Stimulated activated CD4-positive, alpha-beta T cell treated with anti-CD3 and anti-CD28 coated beads, Interleukin-1b, Interleukin-23, amount 100 ng/mL, for 24 hours (primary cell): ENCODE data around the gene RPS6KA4.

Experiments used
- DNase-seq, 4 experiments: peaks; one replicate each; pipeline ENCODE4 v3.0.0-alpha.2; 2020; ENCODE audit warnings: low read depth in 4 of 4, low spot score in 1 of 4

Gene RPS6KA4

DNA sequence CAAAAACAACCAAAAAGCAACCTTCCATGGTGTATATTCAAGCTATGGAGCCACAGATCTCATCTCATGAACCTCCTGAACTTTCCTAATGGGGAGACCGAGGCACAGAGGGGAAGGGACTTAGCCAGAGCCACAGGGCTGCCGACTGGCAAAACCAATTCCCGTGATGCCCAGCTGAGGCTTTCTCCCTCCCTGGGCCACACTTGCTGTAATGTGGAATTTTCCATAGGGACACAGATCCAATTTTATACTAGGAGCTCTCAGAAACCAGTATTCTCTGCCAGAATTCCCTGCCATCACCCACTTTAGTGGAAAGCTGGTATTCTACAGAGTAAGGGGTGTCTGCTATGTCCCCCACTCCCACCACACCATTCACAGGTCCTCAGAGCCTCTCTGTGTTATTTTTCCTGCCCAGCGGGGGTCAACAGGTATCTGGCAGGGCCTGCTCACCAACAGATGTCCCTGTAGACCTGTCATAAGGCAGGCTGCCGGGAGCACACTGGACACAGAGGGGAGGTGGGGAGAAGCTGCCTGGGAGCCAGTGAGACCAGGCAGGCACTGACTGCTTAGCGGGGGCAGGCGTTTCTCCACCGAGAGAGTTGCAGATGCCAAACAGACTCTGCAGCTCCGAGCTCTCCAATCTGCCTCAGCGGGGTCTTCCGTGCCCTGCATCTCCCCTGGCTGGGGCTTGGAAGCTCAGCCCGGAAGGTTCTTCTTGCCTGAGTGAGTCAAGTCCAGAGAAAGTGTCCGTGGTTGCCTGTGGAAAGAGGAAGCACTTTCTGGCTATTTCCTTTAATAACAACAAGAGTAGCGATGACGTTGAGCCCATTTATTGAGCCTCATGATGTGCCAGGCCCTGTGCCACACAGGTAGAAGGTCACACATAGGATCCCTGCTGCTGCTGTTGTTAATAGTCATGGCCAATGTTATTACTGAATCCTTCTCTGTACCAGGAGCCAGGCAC is 26.3 kb downstream of the RPS6KA4 start:
- DNase-seq = no peak

- no peak for DNase-seq
Observed at GRCh38 chr11:64385945-64386704, 27.2 kb downstream of the RPS6KA4 start.

DNA sequence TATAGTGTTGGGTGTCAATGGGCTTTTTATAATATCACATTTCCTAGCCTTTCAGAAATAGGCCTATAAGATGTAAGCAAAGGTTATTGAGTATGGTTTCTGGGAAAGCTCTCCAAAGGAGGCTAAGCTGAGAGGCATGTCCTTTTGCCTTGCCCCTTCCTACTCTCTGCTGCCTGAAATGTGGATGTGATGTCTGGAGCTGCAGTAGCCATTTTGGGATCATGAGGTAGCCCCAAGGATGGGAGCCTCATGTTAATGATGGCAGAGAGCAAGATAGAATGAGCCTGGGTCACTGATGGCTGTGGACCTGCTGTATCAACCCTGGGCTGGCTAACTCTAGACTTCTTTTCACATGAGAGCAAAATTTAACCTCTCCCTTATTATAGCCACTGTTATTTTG is 29.0 kb downstream of the RPS6KA4 start:
- no peak for DNase-seq

DNA sequence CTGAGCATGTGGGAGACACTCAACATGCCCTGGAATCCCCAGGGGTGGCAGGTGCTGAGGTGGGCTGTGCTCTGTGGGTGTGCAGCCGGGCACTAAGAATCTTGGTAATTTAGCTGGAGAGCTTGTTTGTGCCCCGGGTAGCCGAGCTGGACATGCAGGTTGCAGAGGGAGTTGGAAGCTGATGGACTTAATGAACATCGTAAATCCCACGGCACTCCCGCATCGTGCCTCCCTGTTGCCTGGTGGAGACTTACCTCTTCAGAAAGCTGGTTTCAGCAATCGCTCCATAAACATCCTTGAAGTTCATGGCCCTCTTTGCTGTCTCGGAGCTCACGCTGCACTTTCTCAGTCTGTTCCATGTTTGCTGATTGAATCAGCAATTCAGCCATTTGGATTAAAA is 29.9 kb downstream of the RPS6KA4 start:
- DNase-seq = no peak

- no peak for DNase-seq
Observed at GRCh38 chr11:64389851-64390250, 30.9 kb downstream of the RPS6KA4 start.

DNA sequence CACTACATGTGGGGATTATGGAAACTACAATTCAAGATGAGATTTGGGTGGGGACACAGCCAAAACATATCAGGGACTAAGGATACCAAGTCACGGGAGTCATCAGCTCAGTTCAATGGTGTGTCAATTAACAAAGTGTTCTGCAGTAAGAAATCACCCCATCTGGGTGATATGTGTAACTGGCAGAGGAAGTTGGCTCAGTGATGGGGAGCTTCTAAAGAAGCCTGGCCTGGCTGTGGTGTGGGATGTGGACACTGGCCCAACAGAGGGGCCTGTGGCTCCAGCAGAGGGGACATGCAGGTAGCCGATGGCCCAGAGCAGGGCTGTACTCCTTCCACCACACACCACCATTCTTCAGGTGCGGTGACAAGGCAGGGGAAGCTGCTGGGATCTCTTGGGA is 31.6 kb downstream of the RPS6KA4 start:
- DNase-seq = no peak

DNA sequence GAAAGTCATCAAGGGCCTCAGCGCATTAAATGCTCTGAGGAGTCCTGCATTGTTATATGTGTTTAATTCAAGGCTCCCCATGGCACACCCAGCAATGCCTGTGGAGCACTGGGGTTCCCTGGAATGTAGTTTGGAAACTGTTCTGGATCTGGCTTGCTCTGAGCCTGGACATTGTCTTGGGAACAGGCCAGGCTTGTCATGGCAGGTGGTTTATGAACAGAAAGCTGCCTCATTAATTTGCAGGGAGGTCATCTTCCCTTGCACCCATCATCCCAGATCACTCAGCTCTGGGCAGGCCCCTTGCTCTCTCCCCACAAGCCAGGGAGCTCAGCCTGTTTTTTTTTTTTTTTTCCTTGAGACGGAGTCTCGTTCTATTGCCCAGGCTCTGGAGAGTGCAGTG is 32.9 kb downstream of the RPS6KA4 start:
- no peak for DNase-seq

- no peak for DNase-seq
Observed at GRCh38 chr11:64395545-64396078, 36.6 kb downstream of the RPS6KA4 start.

DNA sequence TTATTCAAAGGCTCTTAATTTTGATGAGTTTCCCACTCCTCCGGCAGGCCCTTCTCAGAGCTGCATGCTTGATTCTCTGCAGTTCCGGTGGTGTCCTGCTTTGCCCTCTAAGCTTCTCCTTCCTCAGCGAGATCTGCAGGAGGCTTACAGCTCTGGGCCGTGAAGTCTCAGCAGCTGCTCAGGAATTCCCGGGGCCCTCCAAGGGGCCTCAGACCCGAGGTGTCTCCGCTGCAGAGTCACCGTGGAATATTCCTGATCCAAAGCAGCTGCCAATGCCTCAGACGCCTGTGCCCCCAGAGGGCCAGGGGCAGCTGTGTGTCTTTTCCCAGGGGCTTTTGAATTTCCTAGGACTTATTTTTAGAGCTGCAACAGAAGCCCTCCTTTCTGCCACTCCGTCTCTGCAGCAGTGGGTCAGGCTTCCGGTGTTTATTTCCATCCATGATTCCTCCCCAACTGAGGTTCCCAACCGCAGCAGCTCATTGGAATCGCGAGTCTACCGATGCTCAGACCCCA is 37.2 kb downstream of the RPS6KA4 start:
- no peak for DNase-seq

GRCh38 chr11:64400102-64400501 is 41.1 kb downstream of the RPS6KA4 start:
- DNase-seq = no peak

- no peak for DNase-seq
Observed at GRCh38 chr11:64400667-64401066, 41.7 kb downstream of the RPS6KA4 start.

DNA sequence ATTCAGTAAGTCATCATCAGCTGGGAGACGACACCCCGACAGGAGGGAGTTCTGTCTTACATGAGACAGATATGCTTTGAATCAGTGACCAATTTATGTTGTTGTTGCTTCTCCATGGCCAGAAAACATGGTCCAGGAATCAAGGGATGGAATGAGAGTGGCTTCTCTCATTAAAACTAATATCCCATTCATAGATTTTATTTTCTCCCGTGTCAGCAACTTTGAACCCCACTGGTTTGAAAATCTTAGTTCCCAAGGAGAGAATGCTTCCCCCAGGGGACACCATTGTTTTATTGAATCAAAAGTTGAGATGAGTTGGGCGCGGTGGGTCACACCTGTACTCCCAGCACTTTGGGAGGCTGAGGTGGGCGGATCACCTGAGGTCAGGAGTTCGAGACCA is 42.8 kb downstream of the RPS6KA4 start:
- no peak for DNase-seq

DNA sequence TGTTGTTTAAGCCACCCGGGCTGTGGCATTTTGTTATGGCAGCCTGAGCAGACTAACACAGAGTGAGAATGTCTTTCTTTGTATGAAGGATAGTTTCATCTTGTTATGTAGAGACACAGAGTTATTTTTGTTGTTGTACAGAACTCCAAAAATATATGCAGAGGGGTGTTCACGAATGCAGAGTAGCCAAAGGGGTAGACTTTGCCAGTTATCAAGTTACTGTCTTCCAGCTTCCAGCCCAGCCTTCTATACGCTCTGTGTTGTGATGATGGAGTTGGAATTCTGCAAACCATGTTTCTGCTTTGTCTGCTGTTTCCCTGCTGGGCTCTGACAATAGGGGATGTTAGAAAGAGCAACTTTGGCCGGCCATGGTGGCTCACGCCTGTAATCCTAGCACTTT is 44.1 kb downstream of the RPS6KA4 start:
- no peak for DNase-seq

- DNase-seq = no peak
Observed at GRCh38 chr11:64406221-64406946, 47.4 kb downstream of the RPS6KA4 start.

DNA sequence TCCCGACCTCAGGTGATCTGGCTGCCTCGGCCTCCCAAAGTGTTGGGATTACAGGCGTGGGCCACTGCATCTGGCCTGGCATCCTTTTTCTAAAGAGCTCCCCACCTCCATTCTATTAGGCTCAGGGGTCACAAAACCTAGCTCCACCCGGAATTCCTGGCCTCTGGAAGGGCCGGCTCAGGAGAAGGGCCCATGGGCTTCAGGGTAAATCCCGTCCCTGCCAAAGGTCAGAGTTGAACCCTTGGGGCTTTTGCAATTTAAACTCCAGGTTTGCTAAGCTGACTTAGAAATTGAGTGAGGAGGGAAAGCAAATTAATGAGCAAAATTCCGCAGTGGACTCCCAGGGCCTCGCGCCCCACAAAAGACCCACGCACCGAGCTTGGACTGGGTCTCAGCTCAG is 48.3 kb downstream of the RPS6KA4 start:
- DNase-seq = no peak

DNA sequence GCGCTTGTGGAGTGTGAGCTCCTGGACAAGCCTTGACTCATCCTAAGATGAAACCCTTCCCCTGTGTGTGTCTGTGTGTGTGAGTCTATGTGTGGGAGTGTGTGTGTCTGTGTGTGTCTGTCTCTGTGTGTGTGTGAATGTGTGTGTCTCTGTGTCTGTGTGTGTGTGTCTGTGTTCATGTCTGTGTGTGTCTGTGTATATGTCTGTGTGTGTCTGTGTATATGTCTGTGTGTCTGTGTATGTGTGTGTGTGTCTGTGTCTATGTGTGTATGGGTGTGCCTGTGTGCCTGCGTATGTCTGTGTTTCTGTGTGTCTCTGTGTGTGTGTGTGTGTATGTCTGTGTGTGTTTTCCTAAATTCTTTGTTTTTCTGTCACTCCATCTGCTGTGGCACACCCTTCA is 48.7 kb downstream of the RPS6KA4 start:
- no peak for DNase-seq

- DNase-seq = no peak
Observed at GRCh38 chr11:64409278-64409677, 50.3 kb downstream of the RPS6KA4 start.

DNA sequence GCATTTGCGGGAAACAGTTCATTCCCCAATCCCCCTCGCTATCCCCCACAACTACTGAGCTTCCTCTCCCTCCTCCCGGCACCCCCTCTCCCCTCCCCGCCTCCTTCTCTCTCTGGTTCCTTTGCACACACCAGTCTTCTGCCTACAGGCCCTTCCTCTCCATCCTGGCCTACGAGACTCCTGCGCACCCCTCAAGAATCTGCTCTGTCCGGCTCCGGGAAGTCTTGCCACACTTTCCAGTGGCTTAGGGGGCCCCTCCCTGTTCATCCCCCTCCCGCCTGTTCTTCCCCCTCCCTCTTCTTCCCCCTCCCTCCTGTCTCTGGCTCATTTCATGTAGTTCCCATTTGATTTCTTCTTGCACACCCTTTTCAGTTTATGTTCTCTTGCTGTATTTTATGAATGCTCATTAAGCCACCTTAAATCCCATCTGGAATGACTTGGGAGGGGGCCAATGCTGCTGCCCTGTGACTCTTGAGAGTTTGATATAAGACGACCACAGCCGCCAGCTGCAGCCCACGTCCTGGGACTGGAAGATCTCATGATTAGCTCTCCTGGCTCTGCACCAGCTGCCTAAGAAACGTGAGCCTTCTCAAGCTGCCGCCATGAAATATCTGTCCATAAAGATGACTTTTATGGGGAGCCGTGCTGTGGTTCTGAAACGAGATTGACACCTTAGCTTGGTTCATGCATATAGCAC is 50.9 kb downstream of the RPS6KA4 start:
- DNase-seq = no peak

- DNase-seq = no peak
Observed at GRCh38 chr11:64410404-64410734, 51.4 kb downstream of the RPS6KA4 start.

GRCh38 chr11:64413417-64413816 is 54.5 kb downstream of the RPS6KA4 start:
- DNase-seq = no peak

GRCh38 chr11:64415286-64415685 is 56.3 kb downstream of the RPS6KA4 start:
- DNase-seq = no peak
